NCI-H748 (cell line): Measurements from ENCODE around the gene WAC.

Experiments
- DNase-seq: peaks from one replicate; lab custom pipeline; 2025; ENCODE audit not compliant: unreplicated experiment; lab: John Stamatoyannopoulos, UW

The WAC gene

GRCh38 chr10:28663576-28664368, 130.9 kb downstream of the WAC start:
- DNase-seq, result peak; percentile 80

GRCh38 chr10:28664369-28664740, 131.4 kb downstream of the WAC start:
- no peak for DNase-seq

GRCh38 chr10:28666751-28667467, 134.0 kb downstream of the WAC start:
- no peak for DNase-seq

GRCh38 chr10:28668363-28669226, 135.7 kb downstream of the WAC start:
- DNase-seq, result peak; percentile 90

DNA sequence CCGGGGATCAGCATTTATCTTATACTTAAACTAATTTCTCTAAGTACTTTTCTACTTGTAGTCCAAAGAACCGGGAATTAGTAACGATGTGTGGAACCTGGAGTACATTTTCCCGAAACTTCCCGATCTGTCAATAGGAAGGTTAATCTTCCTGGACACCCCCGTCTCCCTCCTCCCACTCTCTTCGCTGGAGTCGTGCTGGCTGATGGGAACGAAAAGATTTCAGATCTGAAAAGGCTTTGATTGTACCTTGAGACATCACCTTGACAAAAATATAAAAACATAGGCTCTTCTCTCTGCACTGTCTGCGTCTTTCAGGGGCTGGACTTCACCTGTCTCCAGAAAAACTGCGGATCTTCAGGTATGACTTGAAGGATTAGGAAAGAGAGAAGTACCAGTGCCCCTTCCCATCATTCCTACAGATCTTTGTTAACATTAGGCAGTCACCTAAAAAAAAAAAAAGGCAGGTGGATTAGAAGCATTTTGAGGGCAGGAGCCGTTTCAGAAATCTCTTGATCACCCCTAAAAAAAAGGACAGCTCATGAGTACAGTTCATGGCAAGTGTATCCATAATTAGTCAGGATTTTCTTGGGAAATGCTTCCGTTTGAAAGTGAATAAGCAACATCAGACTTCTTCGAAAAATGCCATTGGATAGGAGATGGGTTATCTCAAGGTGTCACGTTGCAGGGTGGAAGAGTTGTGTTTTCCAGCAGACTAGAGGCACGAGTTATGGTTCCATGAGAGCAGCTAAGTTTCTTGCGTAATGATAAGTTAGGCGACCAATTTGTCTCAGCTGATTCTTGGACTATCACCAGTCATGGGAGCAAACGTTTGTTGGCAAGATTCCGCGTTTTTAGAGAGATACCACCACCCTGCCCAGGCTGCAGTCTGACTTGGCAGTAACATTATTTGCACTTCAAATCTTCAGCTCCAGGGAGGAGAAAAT, 136.6 kb downstream of the WAC start:
- peak; percentile 35 for DNase-seq
